Prostate gland (tissue), 2 donors: ENCODE measurements around the gene SMOC1. TPM values are rescaled to one million over a fixed set of nuclear protein-coding genes. Genes with fewer than 3 reads are reported as not detected.

Experiments
- DNase-seq: peaks from one replicate; pipeline ENCODE4 v3.0.0-alpha.2; 2019; ENCODE audit warnings: low spot score
- H3K27ac ChIP-seq, 2 donors: fragments of 200-600 bp; sonication (generic); 2 replicates each; pipeline ENCODE4 v1.5.1; 2017 to 2019
- H3K27me3 ChIP-seq: fragments of 200-600 bp; sonication (generic); replicated peaks from 2 replicates; pipeline ENCODE4 v1.5.1; 2019; ENCODE audit not compliant: insufficient read depth
- H3K36me3 ChIP-seq, 2 donors: fragments of 200-600 bp; sonication (generic); 1 replicate in 1 of 2; 2 replicates in 1 of 2; pipeline versions ENCODE4 v1.5.1 to v1.8.1; 2017 to 2019
- H3K4me1 ChIP-seq: fragments of 200-600 bp; sonication (generic); replicated peaks from 2 replicates; pipeline ENCODE4 v1.5.1; 2019
- H3K4me3 ChIP-seq, 2 donors: fragments of 200-600 bp; sonication (generic); 2 replicates each; pipeline ENCODE4 v1.5.1; 2017 to 2019
- H3K9me3 ChIP-seq: fragments of 200-600 bp; sonication (generic); 2 replicates; pipeline ENCODE4 v1.5.1; 2017
- POLR2A ChIP-seq: fragments of 450-650 bp; IDR thresholded peaks from one replicate; pipeline ENCODE4 v1.6.1; 2016; ENCODE audit warnings: antibody characterized with exemption, mild to moderate bottlenecking
- POLR2AphosphoS5 ChIP-seq: sonication (generic); formaldehyde crosslinking; IDR thresholded peaks from one replicate; pipeline ENCODE4 v1.6.1; 2017; ENCODE audit warnings: antibody characterized with exemption
- WGBS: methylation state at CpG from one replicate; pipeline ENCODE4 v1.1.5; 2018; 5-methylcytosine and 5-hydroxymethylcytosine counted together
- intact Hi-C: fragments of 100-400 bp; cut with DNase I; formaldehyde crosslinking; loops from one replicate; pipeline ENCODE4 v1.14.2; 2022
- total RNA-seq, 2 donors: library from RNA; depleted of rRNA; stranded (reverse); fragments of >200 nt; gene quantifications; one replicate each; pipeline ENCODE4 v1.1.0, GENCODE V29; 2016
- TF ChIP-seq, protein P1 (sequence below), 4 experiments: fragments of 200-600 bp in 2 of 4; fragments of 450-650 bp in 2 of 4; sonication (generic) in 2 of 4; IDR thresholded peaks; 1 replicate in 3 of 4; 2 replicates in 1 of 4; pipeline ENCODE4 v1.5.1; 2016 to 2019; ENCODE audit warnings: antibody characterized with exemption in 4 of 4, mild to moderate bottlenecking in 2 of 4, moderate library complexity in 2 of 4

Gene SMOC1
- total RNA-seq, 2 donors from 2014 or later: 3.7 to 187 TPM

DNA sequence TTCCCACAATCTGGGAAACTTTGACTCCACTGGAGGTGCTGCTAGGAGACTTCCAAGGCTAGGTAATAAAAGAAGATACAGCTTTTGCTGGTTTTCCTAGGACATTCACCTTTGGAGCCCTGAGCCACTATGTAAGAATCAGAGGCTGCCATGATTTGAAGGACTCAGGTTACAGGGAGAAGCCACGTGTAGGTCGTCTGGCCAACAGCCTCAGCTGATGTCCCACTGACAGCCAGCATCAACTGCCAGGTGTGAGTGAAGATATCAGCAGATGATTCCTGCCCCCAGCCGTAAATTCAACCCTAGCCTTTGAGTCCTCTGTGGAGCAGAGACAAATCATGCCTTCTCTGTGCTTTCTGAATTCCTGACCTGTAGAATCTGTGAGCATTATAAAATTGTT lies 27.0 kb downstream of the SMOC1 start:
- WGBS: 37% methylated on average over 3 of the region's 3 CpGs
- Histone ChIP-seq H3K36me3 (no peaks in the 10 kb centered on the region), H3K27me3 (no peaks in the 10 kb centered on the region), H3K4me1 (no peaks in the 10 kb centered on the region), H3K27ac (no peak overlapping the region), H3K4me3 (no peak overlapping the region), H3K9me3 (no peaks in the 10 kb centered on the region)
- no peak for DNase-seq
- TF ChIP-seq, protein P1, sequence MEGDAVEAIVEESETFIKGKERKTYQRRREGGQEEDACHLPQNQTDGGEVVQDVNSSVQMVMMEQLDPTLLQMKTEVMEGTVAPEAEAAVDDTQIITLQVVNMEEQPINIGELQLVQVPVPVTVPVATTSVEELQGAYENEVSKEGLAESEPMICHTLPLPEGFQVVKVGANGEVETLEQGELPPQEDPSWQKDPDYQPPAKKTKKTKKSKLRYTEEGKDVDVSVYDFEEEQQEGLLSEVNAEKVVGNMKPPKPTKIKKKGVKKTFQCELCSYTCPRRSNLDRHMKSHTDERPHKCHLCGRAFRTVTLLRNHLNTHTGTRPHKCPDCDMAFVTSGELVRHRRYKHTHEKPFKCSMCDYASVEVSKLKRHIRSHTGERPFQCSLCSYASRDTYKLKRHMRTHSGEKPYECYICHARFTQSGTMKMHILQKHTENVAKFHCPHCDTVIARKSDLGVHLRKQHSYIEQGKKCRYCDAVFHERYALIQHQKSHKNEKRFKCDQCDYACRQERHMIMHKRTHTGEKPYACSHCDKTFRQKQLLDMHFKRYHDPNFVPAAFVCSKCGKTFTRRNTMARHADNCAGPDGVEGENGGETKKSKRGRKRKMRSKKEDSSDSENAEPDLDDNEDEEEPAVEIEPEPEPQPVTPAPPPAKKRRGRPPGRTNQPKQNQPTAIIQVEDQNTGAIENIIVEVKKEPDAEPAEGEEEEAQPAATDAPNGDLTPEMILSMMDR (IDR thresholded peaks at IDR 0.05): no peak
- TF ChIP-seq POLR2AphosphoS5 (no peak), POLR2A (no peak)
- intact Hi-C loops: no loop called here

DNA sequence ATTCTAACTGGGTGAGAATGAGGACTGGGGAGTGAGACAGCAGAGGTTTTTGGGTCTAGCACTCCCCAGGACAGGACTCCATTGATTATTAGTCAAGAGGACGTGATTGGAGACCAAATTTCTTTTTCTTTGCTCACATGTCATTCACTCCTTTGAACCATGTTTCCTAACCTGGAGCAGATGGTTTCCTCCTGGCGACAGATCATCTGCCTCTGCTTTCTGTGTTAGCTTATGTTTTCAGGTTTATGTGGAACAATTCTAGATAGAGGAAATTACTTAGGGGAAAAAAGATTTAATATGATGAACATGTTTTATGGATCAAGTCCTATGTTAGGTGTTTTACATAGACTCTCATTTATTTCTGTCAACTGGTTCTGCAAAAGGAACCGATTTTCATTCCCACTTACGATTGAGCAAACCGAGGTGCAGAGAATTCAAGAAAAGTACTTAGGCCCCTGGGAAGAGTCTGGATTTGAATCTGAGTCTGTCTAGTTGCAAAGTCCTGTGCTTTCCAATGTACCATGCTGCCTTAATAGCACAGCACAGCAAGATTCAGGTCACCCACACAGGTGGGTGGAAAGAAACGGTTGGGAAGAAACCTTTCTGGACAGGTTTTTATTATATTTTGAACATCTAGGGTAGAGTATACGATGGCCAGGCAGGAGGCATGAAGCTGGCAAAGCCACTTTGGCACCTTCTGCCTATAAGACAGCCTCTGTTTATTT lies 30.8 kb downstream of the SMOC1 start:
- DNase-seq: no peak
- H3K36me3 ChIP-seq: no peaks in the 10 kb centered on the region
- no peak overlapping the region for H3K4me3 ChIP-seq
- H3K4me1 ChIP-seq: no peaks in the 10 kb centered on the region
- no peak overlapping the region for H3K27ac ChIP-seq
- WGBS: 71% methylated on average over 7 of the region's 7 CpGs
- intact Hi-C loops: no loop called here
- no peaks in the 10 kb centered on the region for H3K27me3 ChIP-seq
- H3K9me3 ChIP-seq: no peaks in the 10 kb centered on the region
- TF ChIP-seq POLR2A: no peak
- no peak for TF ChIP-seq POLR2AphosphoS5
- TF ChIP-seq, protein P1 (IDR thresholded peaks at IDR 0.05): no peak

DNA sequence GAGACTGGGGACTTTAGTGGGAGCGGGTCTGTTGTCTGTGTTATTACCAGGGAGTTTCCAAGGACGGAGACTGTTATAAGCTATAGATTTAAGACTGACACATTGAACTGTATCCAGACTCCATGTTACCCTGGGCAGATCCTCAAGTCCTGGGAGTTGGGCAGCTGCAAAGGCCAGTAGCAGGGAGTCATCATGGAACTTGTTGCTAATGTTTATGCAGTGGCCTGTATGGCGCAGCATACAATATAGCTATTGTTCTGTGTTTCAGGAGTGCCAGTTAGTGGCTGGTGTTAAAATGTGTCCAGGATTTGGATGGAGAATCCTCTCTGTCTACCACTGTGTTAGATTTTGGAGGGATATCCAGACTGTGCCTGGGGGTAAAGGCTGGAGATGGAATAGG lies 31.7 kb downstream of the SMOC1 start:
- no peaks in the 10 kb centered on the region for H3K36me3 ChIP-seq
- no peak overlapping the region for H3K27ac ChIP-seq
- no peak for DNase-seq
- intact Hi-C loops: no loop called here
- 71% methylated on average over 3 of the region's 3 CpGs for WGBS
- H3K4me1 ChIP-seq: no peaks in the 10 kb centered on the region
- peaks cover 2% of the 10 kb centered on the region for H3K27me3 ChIP-seq
- TF ChIP-seq POLR2A: no peak
- no peak for TF ChIP-seq POLR2AphosphoS5
- TF ChIP-seq, protein P1 (IDR thresholded peaks at IDR 0.05): no peak
- H3K4me3 ChIP-seq: no peak overlapping the region
- no peaks in the 10 kb centered on the region for H3K9me3 ChIP-seq

DNA sequence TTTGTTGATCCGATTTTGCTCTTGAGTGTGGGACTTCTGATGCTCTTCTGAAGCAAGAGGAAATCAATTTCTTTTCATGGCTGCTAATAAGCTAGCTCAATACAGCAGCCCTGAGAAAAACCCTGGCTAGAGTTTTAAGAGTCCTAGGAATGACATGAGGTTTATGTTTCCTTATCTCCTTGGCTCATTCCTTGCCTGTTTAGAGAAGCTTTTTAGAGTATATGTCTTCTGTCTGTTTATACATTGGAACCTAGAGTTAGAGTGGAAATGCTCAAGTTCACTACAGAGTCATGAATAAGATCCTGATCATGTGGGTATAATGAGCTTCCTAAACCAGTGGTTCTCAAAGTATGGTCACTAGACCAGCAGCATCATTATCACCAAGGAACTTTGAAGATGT lies 34.5 kb downstream of the SMOC1 start:
- WGBS: 81% methylated on average over 1 of the region's 1 CpG
- H3K4me3 ChIP-seq: no peak overlapping the region
- peaks cover 2% of the 10 kb centered on the region for H3K27me3 ChIP-seq
- no peak for DNase-seq
- H3K4me1 ChIP-seq: no peaks in the 10 kb centered on the region
- H3K36me3 ChIP-seq: no peaks in the 10 kb centered on the region
- H3K9me3 ChIP-seq: no peaks in the 10 kb centered on the region
- TF ChIP-seq POLR2AphosphoS5 (no peak), POLR2A (no peak)
- intact Hi-C loops: no loop called here
- H3K27ac ChIP-seq: no peak overlapping the region

DNA sequence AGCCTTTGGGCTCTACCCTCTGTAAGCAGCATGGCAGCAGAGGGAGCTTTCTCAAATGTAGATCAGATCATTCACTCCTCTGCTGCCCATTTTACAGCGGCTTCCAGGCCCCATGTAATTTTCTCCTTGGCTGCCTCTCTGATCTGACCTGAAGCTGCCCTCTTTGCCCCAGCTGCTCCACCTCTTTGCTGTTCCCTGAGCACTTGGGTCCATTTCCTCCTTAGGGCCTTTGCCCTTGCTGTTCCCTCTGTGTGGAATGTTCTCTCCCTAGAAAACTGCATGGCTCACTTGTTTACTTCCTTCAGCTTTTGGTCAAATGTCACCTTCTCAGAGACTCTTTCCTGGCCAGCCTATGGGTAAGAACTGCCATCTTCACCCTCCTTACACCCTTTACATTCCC lies 37.2 kb downstream of the SMOC1 start:
- intact Hi-C loops: no loop called here
- TF ChIP-seq, protein P1 (IDR thresholded peaks at IDR 0.05): no peak
- no peak for TF ChIP-seq POLR2A
- no peak for TF ChIP-seq POLR2AphosphoS5
- WGBS: 67% methylated on average over 1 of the region's 1 CpG

More for the DNA sequence above, 37.2 kb downstream of the SMOC1 start:
- Histone ChIP-seq H3K27ac (no peak overlapping the region), H3K36me3 (no peaks in the 10 kb centered on the region), H3K27me3 (peaks cover 2% of the 10 kb centered on the region), H3K4me3 (no peak overlapping the region), H3K9me3 (no peaks in the 10 kb centered on the region), H3K4me1 (no peaks in the 10 kb centered on the region)
- no peak for DNase-seq
